ENCODE measurements around the gene TUBB4B. TPM values are rescaled to one million over a fixed set of nuclear protein-coding genes. Genes with fewer than 3 reads are reported as not detected.

The TUBB4B gene
- total RNA-seq, 4 donors from 2014 or later = 181 to 757 (median 487) TPM

DNA sequence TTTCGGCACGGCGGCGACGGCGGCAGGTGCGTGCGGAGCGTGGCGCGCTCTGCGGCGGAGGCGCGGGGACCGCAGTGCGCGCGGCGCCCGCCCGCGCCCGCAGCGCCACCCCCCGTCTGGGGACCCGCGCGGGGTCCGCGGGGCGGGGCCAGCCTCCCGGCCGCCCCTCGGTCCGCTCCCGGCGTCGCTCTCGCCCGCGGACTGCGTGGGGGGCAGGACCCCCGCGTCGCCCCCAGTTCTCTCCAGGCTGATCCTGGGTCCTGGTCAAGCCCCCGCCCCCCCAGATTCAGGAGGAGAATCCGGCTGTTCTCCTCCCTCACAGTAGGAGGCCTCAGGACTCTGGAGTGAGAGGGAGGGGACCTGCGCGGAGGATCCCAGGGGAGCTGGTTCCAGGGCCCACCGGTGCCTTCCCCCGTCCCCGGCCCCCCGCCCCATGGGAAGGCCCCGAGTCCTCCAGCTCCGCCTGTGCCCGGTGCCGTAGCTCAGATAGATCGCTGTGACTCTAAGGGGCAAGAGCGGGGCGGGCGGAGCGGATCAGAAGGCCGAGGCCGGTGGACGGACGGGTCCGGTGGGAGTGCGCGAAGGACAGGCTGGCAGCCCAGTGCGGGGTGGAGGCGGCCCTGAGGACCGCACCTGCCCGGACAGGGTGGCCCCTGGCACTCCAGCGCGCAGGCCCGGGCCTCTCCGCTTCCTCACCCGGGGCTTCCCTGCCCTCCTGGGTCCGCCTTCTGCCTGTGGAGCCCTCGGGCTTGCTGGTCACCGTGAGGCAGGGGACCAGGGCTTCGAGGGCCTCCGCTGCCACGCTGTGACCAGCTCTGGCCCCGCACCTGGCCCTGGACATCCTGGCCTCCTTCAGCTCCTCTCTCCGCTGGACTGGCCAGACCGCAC, 18.7 kb upstream of the TUBB4B start, which contains the start of gene RNF208:
TSS of gene RNF208 (minus strand) at position 51 of the 888 bp plus-strand sequence. CDS start 1,028 bp downstream, outside the sequence.
- H3K27me3 ChIP-seq = no peaks in the 10 kb centered on the region
- DNase-seq = peak; percentile 40 to 44
- peak in 1 of 2 donors; percentile 2 for TF ChIP-seq POLR2A (IDR thresholded peaks at IDR 0.05)
- TF ChIP-seq, protein P1, sequence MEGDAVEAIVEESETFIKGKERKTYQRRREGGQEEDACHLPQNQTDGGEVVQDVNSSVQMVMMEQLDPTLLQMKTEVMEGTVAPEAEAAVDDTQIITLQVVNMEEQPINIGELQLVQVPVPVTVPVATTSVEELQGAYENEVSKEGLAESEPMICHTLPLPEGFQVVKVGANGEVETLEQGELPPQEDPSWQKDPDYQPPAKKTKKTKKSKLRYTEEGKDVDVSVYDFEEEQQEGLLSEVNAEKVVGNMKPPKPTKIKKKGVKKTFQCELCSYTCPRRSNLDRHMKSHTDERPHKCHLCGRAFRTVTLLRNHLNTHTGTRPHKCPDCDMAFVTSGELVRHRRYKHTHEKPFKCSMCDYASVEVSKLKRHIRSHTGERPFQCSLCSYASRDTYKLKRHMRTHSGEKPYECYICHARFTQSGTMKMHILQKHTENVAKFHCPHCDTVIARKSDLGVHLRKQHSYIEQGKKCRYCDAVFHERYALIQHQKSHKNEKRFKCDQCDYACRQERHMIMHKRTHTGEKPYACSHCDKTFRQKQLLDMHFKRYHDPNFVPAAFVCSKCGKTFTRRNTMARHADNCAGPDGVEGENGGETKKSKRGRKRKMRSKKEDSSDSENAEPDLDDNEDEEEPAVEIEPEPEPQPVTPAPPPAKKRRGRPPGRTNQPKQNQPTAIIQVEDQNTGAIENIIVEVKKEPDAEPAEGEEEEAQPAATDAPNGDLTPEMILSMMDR (IDR thresholded peaks at IDR 0.05) = no peak
- H3K27ac ChIP-seq = peak within 1 kb of the TSS; percentile 4 to 87 (median 19)
- H3K36me3 ChIP-seq = no peaks in the 10 kb centered on the region
- intact Hi-C loops (cut with DNase I) = no loop called here
- H3K9me3 ChIP-seq = no peaks in the 10 kb centered on the region
- H3K4me1 ChIP-seq = peaks cover 25 to 41% of the 10 kb centered on the region in 2 donors
- WGBS, 2 donors = 10 to 19% methylated on average over 2 to 6 of the region's 88 CpGs
- peak within 1 kb of the TSS; percentile 2 to 78 (median 53) for H3K4me3 ChIP-seq (replicated peaks in 1 of 3)

- Histone ChIP-seq H3K4me1 (peaks cover 31 to 47% of the 10 kb centered on the region in 2 donors), H3K4me3 (replicated peaks in 1 of 3) (peak overlapping the region; percentile 39 to 78 (median 53)), H3K36me3 (no peaks in the 10 kb centered on the region), H3K27me3 (no peaks in the 10 kb centered on the region), H3K9me3 (no peaks in the 10 kb centered on the region), H3K27ac (peak overlapping the region; percentile 77 to 87 (median 86))
- 2 to 3% methylated on average over 25 to 32 of the region's 63 CpGs for WGBS, 2 donors
- DNase-seq = peak; percentile 97
- TF ChIP-seq, protein P1 (IDR thresholded peaks at IDR 0.05) = no peak
- TF ChIP-seq POLR2A (IDR thresholded peaks at IDR 0.05) = peak in 1 of 2 donors; percentile 65
- intact Hi-C loops (cut with DNase I) = no loop called here
Observed at GRCh38 chr9:137223078-137223970, 17.8 kb upstream of the TUBB4B start.

DNA sequence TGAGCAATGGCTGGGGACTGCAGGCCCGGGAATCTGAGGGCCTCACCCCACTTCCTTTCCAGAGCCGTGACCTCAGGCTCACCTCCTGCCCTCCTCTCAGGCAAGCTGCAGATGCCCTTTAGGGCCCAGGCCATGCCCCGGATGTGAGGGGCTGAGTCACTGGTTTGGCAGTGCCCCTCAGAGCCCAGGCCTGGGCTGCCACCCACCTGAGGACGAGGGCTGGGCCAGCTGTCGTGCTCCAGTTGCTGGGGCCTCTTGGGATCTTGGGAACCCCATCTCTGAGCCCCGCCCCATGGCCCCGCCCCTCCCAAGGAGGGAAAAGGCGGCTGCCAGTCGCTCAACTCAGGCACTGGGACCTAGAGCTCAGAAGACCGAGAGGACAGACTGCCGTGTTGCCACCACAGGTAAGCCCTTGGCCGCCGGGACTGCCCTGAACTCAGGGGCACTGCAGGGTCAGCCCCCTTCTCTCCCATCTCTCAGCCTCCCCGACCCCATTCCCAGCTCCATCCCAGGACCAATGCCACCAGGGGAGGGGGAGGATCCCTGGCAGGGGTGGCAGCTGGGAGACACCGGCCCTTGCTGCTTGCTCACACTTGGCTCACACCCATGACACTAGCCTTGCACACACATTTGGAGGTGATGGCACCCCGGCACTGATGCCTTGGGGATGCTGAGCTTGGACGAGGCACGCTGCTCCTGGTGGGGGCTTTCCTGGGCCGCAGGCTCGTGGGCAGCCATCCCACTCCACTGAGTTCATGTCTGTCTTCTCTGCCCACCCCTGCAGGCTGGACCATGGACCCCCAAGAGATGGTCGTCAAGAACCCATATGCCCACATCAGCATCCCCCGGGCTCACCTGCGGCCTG, 16.0 kb upstream of the TUBB4B start, which contains the start of gene CYSRT1:
TSS of gene CYSRT1 (plus strand) at position 345 of the 865 bp plus-strand sequence. CDS start at position 793, 448 bp downstream.
- intact Hi-C loops (cut with DNase I) = loop anchor here (5.0 kb wide), 1 partner anchor 38 kb away; the partner anchor contains the start of genes ANAPC2 and SSNA1
- 46 to 82% methylated on average over 7 to 8 of the region's 23 CpGs for WGBS, 2 donors
- Histone ChIP-seq H3K4me3 (replicated peaks in 1 of 3) (peak within 1 kb of the TSS in 2 of 3 donors; percentile 21 to 78), H3K36me3 (no peaks in the 10 kb centered on the region), H3K27me3 (no peaks in the 10 kb centered on the region), H3K4me1 (peaks cover 31 to 47% of the 10 kb centered on the region in 2 donors), H3K9me3 (no peaks in the 10 kb centered on the region), H3K27ac (peak within 1 kb of the TSS in 1 of 3 donors; percentile 87)
- no peak for DNase-seq
- no peak for TF ChIP-seq POLR2A (IDR thresholded peaks at IDR 0.05)
- TF ChIP-seq, protein P1 (IDR thresholded peaks at IDR 0.05) = no peak

- H3K36me3 ChIP-seq = no peaks in the 10 kb centered on the region
- intact Hi-C loops (cut with DNase I) = loop anchor here (5.0 kb wide), 1 partner anchor 39 kb away; the partner anchor contains the start of genes ANAPC2 and SSNA1
- 85 to 89% methylated on average over 4 to 16 of the region's 21 CpGs for WGBS, 2 donors
- no peak for DNase-seq
- no peak overlapping the region for H3K4me3 ChIP-seq (replicated peaks in 1 of 3)
- peak overlapping the region in 1 of 3 donors; percentile 87 for H3K27ac ChIP-seq
- H3K9me3 ChIP-seq = no peaks in the 10 kb centered on the region
- no peaks in the 10 kb centered on the region for H3K27me3 ChIP-seq
- no peak for TF ChIP-seq POLR2A (IDR thresholded peaks at IDR 0.05)
- TF ChIP-seq, protein P1 (IDR thresholded peaks at IDR 0.05) = no peak
- peaks cover 31 to 47% of the 10 kb centered on the region in 2 donors for H3K4me1 ChIP-seq
Observed at GRCh38 chr9:137225699-137226331, 15.3 kb upstream of the TUBB4B start.

Measured in thyroid gland (tissue), 4 donors.